GM10266 (cell line): Measurements from ENCODE around the gene ADAMTS10.
"Not testable (repeated sequence)": the region's sequence is repeated elsewhere in the genome, so short reads cannot be mapped to it uniquely, and the experiment has no call there.

ENCODE experiments used
- DNase-seq: peaks from one replicate; pipeline ENCODE4 v3.0.0; 2012; ENCODE audit errors: extremely low spot score
- CTCF ChIP-seq: IDR thresholded peaks from 2 replicates; pipeline ENCODE4 v1.5.1; 2012; ENCODE audit warnings: mild to moderate bottlenecking, low read depth; ENCODE audit not compliant: control insufficient read depth, insufficient read depth; ENCODE audit errors: missing control alignments

Gene ADAMTS10

GRCh38 chr19:8626842-8627241, 16.3 kb upstream of the ADAMTS10 start:
- no peak for DNase-seq
- no peak for TF ChIP-seq CTCF

GRCh38 chr19:8622886-8623285, 12.4 kb upstream of the ADAMTS10 start:
- not testable (repeated sequence) for DNase-seq
- peak; percentile 9 for TF ChIP-seq CTCF

- no peak for TF ChIP-seq CTCF
- no peak for DNase-seq
Measured at GRCh38 chr19:8618751-8619150, 8.2 kb upstream of the ADAMTS10 start.

GRCh38 chr19:8617984-8618383, 7.5 kb upstream of the ADAMTS10 start:
- DNase-seq: no peak
- no peak for TF ChIP-seq CTCF

- DNase-seq: not testable (repeated sequence)
Measured at GRCh38 chr19:8617325-8617724, 6.8 kb upstream of the ADAMTS10 start.

- DNase-seq: no peak
- TF ChIP-seq CTCF: no peak
Measured at GRCh38 chr19:8616861-8617260, 6.3 kb upstream of the ADAMTS10 start.

GRCh38 chr19:8615813-8616596, 5.5 kb upstream of the ADAMTS10 start:
- peak; percentile 75 for TF ChIP-seq CTCF
- DNase-seq: peak; percentile 58

GRCh38 chr19:8615024-8615423, 4.5 kb upstream of the ADAMTS10 start:
- no peak for TF ChIP-seq CTCF
- no peak for DNase-seq
